NK-92 (cell line): Measurements from ENCODE around the gene ZNF600.
"Not testable (repeated sequence)": the region's sequence is repeated elsewhere in the genome, so short reads cannot be mapped to it uniquely, and the experiment has no call there.

Experiments
- DNase-seq: peaks from one replicate; lab custom pipeline; 2025; ENCODE audit not compliant: unreplicated experiment; lab: John Stamatoyannopoulos, UW

Gene ZNF600

GRCh38 chr19:52786464-52787354, at the start of gene ZNF600:
TSS of gene ZNF600 (minus strand) at chr19:52786791. CDS start at chr19:52778888, 7,903 bp downstream.
- DNase-seq = not testable (repeated sequence)

DNA sequence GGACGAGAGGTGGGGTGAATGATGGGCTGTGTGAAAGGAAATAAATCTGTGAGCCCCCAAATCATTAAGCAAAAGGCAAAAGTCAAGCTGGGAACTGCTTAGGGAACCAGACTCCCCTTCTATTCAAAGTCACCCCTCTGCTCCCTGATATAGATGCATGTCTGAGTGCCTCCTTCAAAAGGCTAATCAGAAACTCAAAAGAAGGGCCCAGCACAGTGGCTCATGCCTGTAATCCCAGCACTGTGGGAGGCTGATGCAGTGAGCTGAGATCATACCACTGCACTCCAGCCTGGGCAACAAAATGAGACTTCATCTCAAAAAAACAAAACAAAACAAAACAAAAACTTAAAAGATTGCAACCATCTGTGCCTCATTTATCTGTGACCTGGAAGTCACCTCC, 47.7 kb upstream of the ZNF600 start:
- DNase-seq = not testable (repeated sequence)

- not testable (repeated sequence) for DNase-seq
Observed at GRCh38 chr19:52833541-52833940, 47.0 kb upstream of the ZNF600 start.

DNA sequence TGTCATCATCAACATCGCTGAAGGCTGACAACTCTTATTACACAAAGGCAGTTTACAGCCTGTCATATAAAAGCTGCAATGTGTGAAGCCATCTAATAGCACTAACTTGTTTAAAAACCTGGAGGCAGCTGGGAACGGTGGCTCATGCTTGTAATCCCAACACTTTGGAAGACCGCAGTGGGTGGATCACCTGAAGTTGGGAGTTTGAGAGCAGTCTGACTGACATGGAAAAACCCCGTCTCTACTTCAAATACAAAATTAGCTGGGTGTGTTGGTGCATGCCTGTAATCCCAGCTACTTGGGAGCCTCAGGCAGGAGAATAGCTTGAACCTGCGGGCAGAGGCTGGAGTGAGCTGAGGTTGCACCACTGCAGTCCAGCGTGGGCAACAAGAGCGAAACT, 43.3 kb upstream of the ZNF600 start:
- not testable (repeated sequence) for DNase-seq

GRCh38 chr19:52825765-52826164, 39.2 kb upstream of the ZNF600 start:
- DNase-seq = no peak

- DNase-seq = no peak
Observed at GRCh38 chr19:52823676-52824075, 37.1 kb upstream of the ZNF600 start.

DNA sequence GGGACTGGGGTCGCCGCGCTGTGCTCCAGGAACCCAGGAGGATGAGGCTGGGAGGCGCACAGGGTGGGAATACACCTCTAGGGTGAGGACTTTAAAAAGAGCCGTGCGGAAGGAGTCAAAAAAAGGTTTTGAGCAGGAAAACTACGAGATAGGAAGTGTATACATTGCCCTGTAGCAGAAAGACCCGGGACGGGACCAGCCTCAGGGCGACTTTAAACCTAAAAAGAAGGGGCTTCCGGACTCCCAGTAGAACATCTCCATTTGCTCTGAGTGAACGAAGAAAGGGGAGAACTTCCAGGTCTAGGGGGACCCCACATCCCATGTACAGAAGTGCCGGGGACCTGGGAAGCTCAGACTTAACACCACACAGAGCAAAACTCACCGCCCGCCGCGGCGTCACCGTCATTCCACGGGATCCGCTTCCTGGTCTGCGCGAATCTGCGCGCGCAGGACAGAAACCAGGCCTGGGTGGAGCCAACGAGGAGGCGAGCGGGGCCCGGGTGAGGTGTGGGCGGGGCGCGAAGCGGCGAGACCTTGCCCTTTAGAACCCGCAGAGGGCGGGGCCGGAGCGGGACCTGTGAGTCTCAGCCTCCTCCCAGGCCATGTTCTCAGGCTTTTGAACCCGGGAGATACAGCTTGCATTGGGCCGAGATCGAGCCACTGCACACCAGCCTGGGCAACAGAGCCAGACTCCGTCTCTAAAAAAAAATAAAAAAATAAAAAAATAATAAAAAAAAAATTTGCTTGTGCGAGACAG, 34.8 kb upstream of the ZNF600 start, which contains the start of gene ZNF28:
Gene ZNF28 (minus strand): TSS at position 430 of the 757 bp plus-strand sequence. CDS start 3,675 bp downstream, outside the sequence.
- not testable (repeated sequence) for DNase-seq

DNA sequence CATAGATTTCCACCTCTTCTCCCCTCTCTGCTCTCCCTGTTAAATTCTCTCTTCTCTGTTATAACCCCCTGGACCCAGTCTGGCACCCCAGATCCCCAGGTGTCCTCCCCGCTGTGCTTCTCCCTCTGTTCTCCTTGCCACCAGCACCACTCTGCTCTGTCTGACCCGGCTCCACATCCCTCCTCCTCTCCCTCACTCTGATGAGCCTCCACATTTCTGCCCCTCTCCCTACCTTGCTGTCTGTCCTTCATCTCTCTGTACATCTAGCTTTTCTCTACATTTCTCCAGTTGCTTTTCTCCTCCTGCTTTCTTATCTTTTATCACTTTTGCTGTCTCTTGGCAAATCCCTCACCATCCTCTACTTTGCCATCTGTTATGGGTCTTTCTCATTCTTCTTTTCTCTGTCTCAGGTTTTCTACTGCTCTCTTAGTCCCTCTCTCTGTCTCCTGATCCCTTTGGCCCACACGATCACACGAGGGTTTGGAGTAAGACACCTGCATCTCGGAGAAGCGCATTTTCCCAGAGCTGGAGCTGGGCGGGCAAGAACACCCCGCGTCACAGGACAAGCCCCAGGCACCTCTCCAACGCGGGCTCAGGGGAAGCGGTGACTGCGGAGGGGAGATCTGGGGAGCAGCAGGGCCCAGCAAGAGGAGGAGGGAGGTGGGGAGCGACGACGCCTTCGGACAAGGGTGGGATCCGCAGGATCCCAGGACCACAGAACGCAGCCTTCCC, 34.0 kb upstream of the ZNF600 start:
- not testable (repeated sequence) for DNase-seq

DNA sequence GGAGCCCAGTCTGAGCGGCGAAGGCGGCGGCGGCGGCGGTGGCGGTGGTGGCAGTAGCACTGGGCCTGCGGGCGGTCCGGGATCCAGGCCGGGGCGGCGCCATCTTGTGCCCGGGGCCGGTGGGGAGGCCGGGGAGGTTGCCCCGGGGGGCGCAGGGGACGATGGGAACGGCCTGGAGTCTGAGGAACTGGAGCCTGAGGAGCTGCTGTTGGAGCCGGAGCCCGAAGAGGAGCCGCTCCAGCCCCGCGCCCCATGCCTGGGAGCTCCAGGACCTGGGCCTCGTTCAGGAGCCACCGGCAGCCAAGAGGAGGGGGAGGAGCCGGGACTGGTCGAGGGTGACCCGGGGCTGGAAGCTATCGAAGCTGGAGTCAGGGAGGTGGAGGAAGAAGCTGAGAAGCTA, 23.2 kb upstream of the ZNF600 start:
- DNase-seq = no peak

DNA sequence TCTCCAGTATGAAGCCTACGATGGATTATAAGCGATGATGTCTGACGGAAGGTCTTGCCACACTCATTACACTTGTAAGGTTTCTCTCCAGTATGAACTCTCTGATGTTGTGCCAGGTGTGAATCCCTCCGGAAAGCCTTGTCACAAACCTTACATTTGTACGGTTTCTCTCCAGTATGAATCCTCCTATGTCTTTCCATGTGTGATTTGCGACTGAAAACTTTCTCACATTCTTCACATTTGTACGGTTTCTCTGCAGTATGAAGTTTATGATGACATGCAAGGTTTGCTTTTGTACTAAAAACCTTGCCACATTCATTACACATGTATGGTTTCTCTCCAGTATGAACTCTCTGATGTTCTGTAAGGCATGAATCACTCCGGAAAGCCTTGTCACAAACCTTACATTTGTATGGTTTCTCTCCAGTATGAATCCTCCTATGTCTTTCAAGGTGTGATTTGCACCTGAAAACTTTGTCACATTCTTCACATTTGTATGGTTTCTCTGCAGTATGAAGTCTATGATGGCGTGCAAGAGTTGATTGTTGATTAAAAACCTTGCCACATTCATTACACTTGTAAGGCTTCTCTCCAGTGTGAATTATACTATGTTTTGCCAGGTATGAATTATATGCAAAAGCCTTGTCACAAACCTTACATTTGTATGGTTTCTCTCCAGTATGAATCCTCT, 13.5 kb upstream of the ZNF600 start:
- DNase-seq = not testable (repeated sequence)

DNA sequence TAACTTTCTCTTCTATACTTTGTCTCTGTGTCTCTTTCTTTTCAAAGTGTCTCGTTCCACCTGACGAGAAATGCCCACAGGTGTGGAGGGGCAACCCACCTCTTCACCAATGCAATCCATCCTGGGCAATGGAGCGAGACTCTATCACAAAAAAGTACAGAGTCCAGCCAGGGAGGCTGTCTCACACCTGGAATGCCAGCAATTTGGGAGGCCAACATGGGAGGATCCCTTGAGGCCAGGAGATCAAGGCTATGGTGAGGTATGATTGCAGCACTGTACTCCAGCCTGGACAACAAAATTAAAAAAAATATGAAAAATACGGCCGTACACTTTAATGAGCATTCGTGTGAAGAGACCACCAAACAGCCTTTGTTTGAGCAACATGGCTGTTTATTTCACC, 2.8 kb upstream of the ZNF600 start:
- no peak for DNase-seq

DNA sequence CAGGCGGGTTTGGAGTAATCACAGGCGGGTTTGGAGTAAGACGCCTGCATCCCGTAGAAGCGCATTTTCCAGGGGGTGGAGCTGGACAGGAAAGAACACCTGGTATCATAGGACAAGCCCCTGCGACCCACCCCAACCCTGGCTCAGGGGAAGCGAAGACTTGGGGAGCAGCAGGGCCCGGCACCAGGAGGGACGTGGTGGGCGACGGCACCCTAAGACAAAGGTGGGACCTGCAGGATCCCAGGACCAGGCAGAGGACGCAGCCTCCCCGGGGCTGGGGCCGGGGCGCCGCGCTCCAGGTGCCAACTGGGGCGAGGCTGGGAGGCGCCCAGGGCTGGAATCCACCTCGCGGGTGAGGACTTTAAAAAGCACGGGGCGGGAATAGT, 520 bp downstream of the ZNF600 start:
- DNase-seq = no peak

DNA sequence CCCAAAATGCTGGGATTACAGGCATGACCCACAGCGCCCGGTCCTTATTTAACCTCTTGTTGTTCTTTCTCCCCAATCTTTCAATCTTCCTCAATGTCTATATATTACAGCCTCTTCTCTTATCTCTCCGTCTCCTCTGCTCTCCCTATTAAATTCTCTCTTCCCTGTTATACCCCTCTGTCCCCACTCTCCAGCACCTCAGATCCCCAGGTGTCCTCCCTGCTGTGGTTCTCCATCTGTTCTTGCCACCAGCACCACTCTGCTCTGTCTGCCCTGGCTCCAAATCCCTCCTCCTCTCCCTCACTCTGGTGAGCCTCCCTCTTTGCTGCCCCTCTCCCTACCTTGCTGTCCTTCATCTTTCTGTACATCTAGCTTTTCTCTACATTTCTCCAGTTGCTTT, 1.1 kb downstream of the ZNF600 start:
- DNase-seq = no peak

DNA sequence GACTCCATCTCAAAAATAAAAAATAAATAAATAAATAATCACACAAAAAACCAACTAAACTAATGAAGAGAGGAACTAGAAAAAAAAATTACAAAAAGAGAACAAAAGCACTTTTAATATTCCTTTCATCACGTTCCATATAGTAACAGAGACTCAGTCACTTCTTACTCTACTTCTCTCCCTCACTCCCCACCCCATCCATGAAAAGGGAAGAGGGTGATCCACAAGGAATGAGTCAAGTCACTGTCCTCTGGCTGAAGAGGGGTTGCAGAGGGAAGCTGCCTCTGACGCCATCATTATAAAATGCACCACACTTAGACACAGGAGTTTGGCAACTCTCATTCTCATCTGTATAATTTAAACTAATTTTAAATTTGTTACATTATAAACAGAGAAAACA, 3.7 kb downstream of the ZNF600 start:
- DNase-seq = not testable (repeated sequence)

GRCh38 chr19:52778811-52779210, 7.8 kb downstream of the ZNF600 start:
- no peak for DNase-seq

DNA sequence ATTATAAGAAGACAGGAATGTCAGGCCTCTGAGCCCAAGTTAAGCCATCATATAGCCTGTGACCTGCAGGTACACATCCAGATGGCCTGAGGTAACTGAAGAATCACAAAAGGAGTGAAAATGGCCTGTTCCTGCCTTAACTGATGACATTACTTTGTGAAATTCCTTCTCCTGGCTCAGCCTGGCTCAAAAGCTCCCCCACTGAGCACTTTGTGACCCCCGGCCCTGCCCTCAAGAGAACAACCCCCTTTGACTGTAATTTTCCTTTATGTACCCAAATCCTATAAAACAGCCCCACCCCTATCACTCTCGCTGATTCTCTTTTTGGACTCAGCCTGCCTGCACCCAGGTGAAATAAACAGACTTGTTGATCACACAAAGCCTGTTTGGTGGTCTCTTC, 30.1 kb downstream of the ZNF600 start:
- not testable (repeated sequence) for DNase-seq

- no peak for DNase-seq
Observed at GRCh38 chr19:52749780-52750179, 36.8 kb downstream of the ZNF600 start.

DNA sequence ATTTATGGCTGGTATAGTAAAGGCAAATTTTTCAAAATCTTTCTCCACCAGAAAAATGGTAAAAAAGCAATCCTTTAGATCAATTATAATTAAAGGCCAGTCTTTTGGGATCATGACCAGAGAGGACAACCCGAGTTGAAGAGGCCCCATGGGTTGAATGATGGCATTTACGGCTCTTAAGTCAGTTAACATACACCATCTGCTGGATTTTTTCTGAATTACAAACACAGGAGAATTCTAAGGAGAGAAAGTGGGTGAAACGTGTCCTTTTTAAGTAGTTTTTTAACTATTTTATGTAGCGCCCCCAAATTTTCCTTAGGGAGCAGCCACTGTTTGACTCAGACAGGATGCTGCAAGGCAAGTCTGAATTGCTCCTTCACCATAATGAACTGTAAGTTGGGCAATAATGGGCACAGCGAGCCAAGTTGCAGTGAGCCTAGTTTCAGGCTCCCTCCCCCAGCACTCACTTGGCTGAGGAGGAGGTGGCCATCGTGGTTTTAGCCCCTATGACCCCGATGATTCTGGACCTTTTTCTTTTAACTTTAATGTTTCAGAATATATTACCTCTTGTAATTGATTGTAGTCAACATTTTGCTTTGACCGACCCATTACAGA, 38.1 kb downstream of the ZNF600 start:
- DNase-seq = no peak

DNA sequence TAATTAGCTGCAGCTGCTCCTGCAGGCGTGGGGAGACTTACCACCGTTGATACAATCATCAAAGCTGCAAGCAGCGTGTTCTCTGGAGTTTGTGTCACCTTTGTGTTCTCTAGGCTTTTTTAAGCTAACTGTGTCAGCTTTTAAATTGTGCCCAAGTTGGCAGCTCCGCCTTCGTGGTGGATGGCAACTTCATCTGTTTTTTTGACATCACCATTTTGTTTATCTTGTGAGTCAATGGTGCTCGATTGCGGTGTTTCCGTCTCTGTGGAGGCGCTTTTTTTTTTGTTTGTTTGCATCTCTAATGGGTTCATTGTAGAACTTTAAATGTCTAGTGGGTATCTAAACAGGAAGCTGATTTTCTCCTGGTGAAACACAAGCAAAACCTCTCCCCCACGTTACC, 40.7 kb downstream of the ZNF600 start:
- not testable (repeated sequence) for DNase-seq

DNA sequence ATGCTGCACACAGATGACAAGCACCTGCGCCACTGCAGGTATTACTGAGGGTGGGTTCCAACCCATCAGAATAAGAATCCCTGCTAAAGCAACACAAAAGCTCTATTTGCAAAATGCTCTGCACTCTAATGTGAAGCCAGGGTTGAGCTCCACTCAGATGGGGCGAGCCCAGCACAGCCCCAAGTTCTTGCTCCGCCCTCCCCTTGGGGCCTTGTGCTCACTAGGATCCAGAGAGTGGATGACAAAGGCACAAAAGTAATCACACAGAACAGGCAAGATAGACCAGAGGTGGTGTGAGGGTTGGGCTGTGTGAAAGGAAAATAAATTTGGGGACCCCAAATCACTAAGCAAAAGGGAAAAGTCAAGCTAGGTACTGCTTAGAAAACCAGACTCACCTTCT, 43.5 kb downstream of the ZNF600 start:
- DNase-seq = no peak
